HG02852 (cell line): Measurements from ENCODE around the gene FLOT2.
"Not testable (repeated sequence)": the region's sequence is repeated elsewhere in the genome, so short reads cannot be mapped to it uniquely, and the experiment has no call there.

Experiments used
- ATAC-seq: cut with Tn5 transposase; IDR thresholded peaks from one replicate; pipeline ENCODE4 v1.9.1; 2021; ENCODE audit warnings: mild to moderate bottlenecking, moderate library complexity; ENCODE audit not compliant: unreplicated experiment

Gene FLOT2

DNA sequence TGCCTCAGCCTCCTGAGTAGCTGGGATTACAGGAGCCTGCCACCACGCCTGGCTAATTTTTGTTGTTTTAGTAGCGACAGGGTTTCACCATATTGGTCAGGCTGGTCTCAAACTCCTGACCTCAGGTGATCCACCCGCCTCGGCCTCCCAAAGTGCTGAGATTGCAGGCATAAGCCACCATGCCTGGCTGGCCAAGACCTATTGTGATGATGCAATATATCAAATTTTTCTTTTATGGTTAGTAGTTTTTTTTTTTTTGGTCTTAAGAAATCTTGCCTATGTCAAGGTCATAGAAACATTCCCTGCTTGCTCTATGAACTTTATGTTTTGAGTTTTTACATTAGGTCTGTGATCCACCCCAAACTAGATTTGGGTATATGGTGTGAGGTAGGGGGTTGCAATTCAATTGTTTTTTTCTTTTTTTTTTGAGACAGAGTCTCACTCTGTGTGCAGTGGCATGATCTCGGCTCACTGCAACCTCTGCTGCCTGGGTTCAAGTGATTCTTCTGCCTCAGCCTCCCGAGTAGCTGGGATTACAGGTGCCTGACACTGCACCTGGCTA lies 20.3 kb downstream of the FLOT2 start:
- ATAC-seq, result not testable (repeated sequence)

DNA sequence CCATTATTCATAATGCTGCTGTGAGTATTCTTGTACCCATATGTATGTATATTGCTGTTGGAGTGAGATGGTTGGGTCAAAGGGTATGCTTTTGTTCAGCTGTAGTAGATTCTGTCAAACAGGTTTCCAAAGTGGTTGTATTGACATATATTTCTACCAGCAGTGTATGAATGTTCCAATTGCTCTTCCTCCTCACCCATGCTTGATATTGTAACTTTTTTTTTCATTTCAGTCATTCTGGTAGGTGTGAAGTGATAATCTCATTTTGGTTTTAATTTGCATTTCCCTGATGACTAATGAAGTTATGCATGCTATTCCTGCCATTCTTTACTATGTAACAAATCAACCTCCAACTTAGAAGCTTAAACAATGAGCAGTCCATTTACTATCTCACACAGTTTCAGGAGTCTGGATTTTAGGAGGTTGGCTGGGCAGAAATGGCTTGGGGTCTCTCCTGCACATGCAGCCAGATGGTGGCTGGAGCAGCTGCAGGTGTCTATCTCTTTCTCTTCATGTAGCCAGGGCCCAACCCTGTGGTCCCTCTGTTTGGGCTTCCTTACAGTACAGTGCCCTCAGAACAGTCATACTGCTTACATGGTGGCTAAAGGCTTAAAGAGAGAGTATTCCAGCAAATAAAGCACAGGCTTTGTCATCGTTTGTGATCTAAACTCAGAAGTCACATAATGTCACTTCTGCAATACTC lies 21.5 kb downstream of the FLOT2 start:
- ATAC-seq, result no peak

DNA sequence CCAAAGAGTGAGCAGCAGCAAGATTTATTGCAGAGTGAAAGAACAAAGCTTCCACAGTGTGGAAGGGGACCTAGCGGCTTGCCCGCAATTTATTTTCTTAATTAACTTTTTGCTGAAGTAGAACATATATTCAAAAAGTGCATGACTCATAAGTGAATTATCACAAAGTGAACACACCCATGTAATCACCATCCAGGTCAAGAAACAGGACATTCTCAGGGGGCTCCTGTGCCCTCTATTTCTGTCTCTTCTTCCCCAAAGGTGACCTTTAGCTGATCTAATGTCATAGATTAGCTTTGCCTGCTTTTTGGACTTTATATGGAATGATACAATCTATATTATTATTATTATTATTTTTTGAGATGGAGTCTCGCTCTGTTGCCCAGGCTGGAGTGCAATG lies 22.8 kb downstream of the FLOT2 start:
- no peak for ATAC-seq

DNA sequence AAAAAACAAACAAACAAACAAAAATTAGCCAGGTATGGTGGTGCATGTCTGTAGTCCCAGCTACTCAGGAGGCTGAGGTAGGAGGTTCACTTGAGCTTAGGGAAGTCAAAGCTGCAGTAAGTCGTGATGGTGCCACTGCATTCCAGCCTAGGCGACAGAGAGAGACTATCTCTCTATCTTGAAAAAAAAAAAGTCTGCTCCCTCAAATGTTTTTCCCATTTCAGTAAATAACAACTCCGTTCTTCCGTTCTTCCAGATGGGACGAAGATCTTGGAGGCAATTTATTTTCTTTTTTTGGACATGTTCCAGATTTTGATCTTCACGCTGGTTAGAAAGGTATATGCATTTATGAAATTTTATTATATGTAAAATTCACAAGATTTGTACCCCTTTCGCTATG lies 23.7 kb downstream of the FLOT2 start:
- no peak for ATAC-seq

DNA sequence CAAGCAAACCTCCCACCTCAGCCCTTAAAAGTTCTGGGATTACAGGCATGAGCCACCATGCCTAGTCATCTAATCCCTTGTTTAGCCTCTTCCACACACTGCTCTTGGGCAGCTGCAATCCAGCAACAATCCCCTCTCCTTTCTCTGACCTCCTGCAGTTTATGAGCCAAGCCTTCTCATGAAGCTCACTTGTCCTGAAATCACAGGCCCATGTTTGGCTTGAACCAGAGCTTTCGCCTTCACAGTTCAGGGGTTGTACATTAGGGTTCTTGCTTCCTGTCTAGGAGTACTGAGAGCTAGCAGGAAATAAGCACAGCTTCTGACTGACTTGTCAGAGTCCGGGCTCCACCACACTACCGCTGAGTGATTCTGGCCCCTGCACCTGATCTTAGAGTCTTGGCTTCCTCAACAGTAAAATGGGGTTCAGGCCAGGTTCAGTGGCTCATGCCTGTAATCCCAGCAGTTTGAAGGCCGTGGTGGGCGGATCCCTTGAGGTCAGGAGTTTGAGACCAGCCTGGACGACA lies 26.4 kb downstream of the FLOT2 start:
- ATAC-seq, result peak; percentile 94

DNA sequence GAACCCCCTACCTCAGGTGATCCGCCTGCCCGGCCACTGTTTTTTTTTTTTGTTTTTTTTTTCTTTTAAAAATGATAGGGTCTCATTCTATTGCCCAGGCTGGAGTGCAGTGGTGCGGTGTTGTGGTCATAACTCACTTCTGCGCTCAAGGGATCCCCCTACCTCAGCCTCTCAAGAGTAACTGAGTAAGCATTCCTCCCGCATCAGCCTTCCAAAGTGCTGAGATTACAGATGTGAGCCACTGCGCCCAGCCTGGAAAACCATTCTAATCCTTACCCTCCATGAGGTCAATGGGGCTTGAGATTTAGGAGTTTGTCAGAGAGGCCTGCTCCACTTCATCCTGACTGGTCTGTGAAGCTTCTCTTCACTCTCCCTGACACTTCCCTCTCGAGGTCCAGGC lies 30.3 kb downstream of the FLOT2 start:
- no peak for ATAC-seq

DNA sequence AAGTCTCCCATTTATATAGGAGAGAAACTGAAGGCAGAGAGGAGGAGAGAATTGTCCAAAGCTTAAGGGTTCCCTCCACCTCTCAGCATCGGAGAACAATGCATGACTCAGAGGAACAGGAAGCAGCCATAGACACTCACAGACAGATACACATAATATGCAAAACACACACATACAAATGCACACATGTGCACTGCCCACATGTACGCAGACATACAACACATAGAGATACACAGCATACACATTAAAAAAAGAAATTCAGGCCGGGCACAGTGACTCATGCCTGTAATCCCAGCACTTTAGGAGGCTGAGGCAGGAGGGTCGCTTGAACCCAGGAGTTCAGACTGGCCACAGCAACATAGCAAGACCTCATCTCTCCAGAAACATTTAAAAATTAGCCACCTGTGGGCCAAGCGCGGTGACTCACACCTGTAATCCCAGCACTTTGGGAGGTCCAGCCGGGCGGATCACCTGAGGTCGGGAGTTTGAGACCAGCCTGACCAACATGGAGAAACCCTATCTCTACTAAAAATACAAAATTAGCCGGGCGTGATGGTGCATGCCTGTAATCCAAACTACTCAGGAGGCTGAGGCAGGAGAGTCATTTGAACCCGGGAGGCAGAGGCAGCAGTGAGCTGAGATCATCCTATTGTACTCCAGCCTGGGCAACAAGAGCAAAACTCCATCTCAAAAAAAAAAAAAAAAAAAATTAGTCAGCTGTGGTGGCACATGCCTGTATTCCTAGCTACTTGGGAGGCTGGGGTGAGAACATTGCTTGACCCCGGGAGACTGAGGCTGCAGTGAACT lies 31.4 kb downstream of the FLOT2 start:
- no peak for ATAC-seq

DNA sequence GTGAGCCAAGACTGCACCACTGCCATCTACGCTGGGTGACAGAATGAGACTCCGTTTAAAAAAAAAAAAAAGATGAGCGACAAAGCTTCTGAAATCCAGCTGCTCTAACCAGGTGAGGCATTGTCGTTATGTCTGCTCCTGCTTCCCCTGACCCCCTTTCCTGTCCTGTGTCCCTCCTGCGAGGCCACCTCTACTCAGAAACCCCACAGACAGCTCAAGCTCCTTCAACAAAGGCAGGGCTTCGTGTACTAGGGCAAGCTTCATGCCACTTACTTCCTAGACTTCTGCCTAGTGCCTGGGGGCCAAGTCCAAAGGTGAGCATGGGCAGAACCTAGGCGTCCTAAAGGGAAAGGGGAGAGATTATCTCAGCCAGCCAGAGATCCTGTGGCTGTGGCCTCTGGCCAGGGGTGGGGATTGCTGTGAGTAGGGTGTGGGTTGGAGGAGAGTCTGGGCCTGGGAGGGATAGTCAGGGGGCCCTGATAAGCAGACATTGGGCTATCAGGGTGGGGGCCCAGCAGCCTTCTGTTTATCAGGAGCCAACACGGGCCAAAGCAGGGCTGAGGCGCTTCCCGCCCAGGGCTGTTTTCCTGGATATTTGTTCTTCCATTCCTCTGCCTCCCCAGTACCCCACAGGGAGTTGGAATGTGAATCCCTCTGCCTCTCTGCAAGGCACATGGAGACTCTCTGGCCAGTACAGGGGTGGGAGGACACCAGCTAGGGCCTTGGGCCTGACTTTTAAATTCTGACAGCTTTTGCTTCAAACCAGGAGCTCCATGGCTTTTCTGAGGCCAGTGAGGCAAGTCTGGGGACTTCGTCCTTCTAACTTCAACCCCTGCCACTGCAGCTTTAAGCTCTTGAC lies 32.3 kb downstream of the FLOT2 start:
- no peak for ATAC-seq

DNA sequence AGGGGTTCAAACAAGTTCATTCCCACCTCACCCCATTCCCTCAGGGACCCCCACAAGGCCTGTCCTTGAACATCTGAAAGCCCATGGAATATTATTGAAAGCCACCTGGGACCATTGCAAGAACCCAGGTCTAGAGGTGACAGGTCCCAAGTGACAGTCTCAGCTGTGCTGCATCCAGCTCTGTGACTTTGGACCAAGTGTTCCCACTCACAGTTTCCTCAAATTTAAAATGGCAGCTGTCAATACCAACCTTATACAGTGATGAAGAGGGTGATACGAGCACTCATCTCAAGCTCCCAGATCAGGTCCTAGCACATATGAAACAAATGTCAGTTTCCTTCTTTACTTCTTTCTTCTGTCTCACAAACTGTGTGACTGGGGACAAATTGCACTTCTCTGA lies 33.6 kb downstream of the FLOT2 start:
- ATAC-seq, result no peak

DNA sequence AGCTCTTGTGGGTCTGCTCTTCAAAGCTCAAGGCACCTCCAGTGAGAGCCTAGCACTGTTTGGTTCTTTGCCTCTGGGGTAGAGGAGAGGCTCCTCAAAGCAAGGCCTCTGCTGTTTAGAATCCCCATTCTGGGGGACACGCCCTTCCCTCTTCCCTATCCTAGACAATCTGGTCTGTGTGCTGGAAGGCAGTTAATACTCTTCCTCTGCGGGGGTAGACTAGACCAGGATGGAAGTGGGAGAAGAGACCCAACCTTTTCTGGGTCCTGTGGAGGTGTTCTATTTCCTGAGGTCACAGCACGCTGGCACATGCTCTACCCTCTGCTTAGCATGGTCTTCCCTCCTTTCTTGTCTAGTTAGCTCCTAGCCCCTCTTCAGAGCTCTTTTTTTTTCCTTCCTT lies 35.0 kb downstream of the FLOT2 start:
- no peak for ATAC-seq

DNA sequence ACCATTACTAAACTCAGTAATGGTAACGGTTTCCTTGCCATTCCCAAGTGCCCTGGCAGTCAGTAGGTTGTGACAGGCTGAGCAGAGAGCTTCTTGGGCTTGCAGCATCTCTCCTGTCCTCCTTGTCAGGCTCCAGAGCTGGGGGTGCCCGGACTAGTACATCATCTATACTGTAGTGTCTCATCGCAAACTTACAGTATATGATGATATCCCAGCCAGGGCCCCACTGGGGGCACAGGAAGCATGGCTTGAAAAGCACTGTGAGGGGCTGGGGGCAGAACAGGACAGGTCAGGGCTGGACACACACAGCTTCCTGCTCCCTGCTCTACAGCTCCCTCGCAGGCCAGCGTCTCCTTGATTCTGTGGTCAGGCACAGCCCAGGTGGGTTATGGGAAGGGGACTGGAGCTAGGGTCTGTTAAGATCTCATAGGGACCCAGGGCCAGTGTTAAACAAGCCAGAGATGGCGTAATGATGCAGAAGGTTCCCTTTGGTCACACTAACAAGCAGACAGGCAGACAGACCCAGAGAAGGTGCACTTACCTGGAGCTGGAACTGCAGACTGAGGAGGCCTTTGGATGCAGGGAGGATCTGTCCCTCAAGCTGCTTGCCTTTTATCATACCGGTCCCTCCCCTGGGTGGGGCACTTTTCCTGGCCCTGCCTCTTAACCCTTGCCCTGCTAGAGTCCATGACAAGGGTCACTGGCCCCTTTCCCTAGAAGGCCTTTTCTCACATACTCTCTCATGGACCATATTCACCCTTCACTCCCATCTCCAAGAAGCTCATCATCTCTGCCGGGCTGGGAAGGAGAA lies 35.9 kb downstream of the FLOT2 start:
- ATAC-seq, result no peak

DNA sequence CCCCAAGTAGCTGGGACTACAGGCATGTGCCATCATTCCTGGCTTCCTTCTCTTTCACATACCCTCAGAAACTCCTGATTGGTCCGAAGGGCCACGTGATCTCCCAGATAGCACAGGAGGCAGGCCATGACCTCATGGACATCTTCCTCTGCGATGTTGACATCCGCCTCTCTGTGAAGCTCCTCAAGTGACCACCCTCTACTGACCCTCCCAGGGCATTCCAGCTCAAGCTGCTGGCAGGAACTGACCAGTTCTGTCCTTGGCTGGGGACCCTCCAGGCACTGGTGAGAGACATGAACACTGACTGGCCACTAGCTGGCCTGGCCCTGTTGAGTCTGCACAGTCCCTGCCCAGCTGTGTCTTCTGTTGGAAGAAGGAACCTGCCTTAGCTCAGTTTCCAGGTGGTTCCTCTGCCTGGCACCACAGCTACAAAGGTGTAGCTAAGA lies 37.1 kb downstream of the FLOT2 start:
- ATAC-seq, result no peak

DNA sequence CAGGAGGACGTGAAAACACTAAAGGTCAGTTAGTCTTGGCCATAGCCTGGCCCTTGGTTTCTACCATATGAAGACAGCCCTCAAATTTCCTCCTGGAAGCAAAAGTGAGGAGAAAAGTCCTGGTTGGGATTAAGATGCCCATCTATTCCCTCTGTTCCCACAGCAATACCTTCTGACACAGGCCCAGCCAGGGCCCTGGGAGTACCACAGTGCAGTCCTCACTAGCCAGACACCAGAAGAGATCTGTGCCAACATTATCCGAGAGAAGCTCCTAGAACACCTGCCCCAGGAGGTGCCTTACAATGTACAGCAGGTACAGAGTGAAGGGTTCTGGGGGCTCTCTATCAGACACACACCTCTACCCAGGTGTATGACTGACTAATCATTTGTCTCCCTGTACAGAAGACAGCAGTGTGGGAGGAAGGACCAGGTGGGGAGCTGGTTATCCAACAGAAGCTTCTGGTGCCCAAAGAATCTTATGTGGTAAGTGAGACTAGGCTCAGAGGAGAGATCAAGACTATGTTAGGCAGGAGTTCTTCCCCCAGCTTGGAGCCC lies 38.7 kb downstream of the FLOT2 start:
- ATAC-seq, result no peak

DNA sequence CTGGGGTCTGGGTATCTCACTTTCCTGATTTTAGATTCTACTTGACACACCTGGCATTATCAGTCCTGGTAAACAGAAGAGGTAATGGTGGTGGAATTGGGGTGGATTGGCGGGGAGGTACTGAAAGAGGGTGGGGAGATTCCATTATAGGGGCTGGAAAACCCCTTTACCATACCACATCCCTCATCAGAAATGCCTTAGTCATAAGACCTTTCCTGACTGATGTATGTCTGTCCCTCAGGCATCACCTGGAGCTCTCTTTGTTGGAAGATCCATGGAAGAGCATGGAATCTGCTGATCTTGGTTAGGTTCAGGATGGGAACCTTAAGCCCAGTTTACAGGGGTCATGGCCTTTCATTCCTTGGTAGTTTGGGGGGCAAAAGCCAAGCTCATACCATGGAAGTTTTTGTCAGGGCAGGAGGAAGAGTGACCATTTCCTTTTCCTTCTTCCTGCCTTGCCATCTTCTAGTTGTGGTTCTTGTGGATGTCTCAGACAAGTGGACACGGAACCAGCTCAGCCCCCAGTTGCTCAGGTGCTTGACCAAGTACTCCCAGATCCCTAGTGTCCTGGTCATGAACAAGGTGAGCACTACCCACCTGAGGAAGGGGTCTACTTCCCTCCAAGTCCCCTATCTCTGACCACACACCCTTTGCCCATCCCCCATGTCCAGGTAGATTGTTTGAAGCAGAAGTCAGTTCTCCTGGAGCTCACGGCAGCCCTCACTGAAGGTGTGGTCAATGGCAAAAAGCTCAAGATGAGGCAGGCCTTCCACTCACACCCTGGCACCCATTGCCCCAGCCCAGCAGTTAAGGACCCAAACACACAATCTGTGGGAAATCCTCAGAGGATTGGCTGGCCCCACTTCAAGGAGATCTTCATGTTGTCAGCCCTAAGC lies 39.4 kb downstream of the FLOT2 start:
- ATAC-seq, result no peak

DNA sequence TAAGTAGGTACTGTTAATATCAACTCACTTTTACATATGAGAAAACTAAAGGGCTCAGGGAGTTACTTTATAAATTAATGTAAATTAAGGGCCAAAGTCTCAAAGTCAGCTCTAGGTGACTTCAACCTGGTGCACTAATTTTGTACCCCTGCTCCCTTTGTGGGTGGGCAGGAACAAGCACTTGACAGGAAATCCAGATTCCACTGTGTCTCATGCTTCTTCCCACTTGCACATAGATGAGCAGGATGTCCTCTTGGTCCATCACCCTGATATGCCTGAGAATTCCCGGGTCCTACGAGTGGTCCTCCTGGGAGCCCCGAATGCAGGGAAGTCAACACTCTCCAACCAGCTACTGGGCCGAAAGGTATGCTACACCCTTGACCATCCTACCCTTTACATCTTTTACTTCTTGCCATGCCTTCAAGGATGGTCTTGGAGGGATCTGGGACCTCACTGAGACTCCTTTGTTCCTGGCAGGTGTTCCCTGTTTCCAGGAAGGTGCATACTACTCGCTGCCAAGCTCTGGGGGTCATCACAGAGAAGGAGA lies 41.4 kb downstream of the FLOT2 start:
- no peak for ATAC-seq

DNA sequence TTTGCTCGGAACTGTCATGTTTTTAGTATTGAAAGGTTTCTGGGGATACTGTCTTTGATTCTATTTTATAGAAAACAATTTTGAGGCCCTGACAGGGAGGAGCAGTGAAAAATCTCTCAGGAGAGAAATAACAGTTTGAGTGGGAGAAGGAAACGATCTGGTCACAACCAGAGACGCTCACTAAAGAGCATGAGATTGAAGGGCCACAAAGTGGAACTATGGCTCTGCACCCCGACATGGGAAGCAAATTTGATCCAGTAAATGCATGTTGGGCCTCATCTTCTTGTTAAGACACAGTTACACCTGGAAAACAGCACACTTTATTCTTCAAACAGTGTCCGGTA lies 42.2 kb downstream of the FLOT2 start:
- ATAC-seq, result no peak

DNA sequence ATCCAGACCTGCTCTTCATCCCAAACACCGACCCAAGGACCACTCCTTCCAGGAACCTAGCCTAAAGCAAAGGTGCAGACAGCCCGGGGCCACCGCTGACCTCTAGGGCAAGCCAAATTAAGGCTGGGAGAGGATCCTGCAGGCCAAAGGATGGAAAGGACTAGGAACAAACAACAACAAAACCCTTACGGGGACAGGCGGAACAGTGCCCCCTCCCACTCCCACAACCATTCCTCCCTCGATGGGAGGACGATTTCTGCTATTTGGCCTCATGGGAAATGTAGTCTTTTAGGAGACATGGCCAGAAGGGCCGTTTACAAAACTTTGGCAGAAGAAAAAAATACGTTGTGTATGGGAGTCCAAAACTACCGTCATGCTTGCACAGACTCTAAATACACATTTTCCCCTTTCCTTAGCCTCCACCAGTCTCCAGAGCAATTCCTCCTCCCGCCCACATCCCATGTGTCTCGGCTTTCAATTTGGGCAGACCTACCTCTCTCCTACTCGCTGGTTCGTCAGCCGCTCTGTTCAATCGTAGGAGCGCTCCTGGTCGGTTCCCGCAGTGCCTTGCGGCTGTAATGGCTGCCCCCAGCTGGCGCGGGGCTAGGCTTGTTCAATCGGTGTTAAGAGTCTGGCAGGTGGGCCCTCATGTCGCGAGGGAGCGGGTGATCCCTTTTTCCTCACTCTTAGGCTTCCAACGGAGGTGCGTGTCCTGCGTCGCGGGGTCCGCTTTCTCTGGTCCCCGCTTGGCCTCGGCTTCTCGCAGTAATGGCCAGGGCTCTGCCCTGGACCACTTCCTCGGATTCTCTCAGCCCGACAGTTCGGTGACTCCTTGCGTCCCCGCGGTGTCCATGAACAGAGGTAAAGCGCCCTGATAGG lies 42.8 kb downstream of the FLOT2 start, which contains the start of gene ERAL1:
Gene ERAL1, plus strand, starts transcription at position 560 of the 879 bp plus-strand sequence. Its CDS starts 19 bp downstream, at position 579.
- peak; percentile 96 for ATAC-seq
